CMK (cell line): ENCODE measurements around the gene PPP1R14C.
"Not testable (repeated sequence)": the region's sequence is repeated elsewhere in the genome, so short reads cannot be mapped to it uniquely, and the experiment has no call there.

Experiments
- DNase-seq: peaks from one replicate; pipeline ENCODE4 v3.0.0-alpha.2; 2010; ENCODE audit warnings: low read depth

The PPP1R14C gene

DNA sequence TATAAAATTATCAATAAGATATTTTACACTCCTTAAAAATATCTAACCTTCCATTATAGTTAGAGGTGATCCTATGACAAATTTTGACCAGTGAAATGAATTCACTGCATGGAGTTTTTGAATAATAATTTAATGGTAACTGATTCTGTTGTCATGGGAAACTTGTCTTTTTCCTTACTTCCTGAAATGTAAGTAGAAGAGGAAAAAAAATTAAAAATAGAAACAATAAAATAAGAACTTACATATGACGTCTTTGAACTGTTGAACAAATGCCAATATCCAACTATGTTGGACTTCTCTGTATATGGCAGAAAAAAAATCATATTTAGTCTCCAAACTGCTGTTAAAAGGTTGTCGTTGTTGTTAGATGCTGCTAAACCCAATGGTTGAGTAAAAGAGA is 26.3 kb downstream of the PPP1R14C start:
- DNase-seq = no peak

DNA sequence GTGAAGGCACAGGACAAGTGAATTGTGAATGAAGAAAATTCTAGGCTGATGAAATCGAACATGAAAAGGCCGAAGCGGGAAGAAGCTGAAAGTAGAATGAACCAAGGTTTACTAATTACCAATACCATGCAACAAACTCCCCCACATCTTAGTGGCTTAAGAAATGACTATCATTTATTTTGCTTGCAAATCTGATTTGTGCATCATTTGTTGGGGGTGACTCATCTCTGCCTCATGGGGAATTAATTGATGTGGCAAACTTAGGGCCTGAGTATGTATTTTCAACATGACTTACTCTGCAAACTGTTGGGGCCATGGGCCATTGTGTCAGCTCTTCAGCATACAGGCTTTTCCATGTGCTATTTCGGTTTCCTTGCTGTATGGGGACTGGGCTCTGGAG is 26.8 kb downstream of the PPP1R14C start:
- no peak for DNase-seq

- DNase-seq = no peak
Observed at GRCh38 chr6:150172929-150173328, 30.1 kb downstream of the PPP1R14C start.

DNA sequence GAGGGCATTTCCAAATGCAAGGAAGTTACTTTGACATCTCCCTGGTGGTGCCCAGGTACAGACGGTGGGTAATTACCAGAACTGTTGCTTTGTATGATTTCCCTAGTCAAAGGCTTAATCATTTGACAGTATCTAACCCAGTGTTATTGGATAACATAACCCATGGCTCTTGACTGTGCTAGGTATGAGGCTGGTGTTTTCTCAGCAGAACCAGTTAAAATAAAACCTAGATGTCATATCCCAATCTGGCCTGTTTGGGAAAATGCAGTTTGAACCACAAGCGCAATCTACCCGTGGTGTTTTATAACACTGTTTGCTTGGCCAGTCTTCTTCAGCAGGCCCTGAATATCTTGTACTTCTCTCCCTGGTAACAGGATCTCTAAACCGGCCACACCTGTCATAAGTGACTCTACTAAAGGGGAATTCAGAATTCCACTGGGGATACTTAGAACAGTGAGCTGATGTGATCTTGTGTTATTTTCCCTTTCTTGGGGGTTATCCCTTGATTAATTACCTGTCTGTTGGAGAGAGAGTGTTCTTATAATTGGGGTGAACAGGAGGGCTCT is 32.8 kb downstream of the PPP1R14C start:
- DNase-seq = no peak

GRCh38 chr6:150176152-150176551 is 33.3 kb downstream of the PPP1R14C start:
- DNase-seq = no peak

DNA sequence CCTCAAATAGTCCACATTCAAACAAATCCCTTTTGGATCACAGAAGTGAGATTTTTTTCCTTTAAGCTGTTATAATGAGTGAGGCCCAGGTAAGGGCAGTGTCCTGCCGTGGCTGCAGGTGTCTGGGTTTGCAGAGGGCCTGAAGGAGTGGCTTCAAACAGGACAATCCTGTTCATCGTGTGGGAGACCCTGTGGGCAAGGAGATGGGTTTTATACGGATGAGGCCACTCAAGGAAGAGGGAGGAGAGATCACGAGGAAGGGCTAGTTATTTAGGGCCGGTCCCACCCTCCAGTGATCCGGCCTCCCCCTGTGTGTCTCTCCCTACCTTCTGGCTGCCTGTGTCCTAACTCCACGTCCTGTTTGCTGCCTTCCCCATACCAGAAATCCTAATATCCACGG is 33.8 kb downstream of the PPP1R14C start:
- DNase-seq = no peak

DNA sequence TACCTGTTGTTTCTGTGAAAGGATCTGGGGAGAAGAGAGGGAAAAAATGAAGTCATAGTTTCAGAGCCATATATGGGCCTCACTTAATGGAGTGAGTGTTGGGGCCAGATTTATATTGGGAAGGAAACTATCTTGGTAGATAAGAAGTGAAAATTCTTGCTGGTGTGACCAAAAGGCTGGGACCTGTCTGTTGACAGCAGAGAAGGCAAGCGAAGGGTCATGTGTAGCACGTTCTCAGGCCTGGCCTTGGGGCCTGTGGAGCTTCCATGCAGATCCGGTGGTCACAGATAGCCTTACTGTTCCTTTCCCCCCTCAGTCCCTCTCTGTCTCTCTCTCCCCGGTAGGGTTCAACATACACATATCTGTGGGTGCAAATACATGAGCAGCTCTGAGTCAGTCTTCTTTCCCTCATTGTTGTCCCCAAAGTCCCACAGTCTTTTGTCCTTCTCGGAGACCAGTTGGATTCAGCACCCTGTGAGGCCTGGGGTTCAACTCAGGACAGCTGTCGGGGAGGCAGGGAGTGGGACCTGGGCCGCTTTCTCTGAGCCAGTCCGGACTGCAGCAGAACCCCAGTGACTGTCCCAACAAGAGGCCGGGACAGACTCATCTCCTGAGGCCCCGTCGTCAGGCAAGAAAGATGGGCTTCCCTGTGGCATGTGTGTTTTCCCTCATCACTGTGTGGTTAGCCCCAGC is 34.6 kb downstream of the PPP1R14C start:
- no peak for DNase-seq

DNA sequence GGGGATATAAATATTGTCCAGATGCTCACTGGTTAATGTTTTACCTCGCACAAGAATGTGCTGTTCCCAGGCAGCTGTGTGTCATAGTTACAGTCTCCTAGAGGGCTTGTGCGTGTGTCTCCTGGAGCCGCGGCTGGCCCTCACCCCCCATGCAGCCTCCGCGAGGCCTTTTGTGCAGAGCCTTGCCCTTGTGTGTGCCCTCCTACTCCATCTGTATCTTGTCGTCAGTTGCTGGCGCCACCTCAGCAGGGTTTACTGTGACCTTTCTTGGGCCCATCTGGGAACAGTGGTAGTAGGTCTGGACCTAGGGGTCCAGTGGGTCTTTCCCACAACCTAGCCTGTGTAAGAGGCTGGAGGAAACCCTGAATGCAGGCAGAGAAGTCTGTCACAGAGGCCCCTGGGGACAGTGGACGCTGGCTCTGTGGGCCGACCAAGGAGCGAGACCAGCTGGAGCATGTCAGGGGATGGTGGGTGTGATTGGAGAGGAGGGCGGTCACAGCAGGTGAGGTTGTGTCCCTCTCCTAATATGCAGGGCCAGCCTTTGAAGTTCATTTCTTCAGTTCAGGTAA is 35.2 kb downstream of the PPP1R14C start:
- DNase-seq = no peak

- no peak for DNase-seq
Observed at GRCh38 chr6:150179030-150179429, 36.2 kb downstream of the PPP1R14C start.

GRCh38 chr6:150179907-150180424 is 37.1 kb downstream of the PPP1R14C start:
- DNase-seq = not testable (repeated sequence)

GRCh38 chr6:150180517-150180916 is 37.7 kb downstream of the PPP1R14C start:
- no peak for DNase-seq

DNA sequence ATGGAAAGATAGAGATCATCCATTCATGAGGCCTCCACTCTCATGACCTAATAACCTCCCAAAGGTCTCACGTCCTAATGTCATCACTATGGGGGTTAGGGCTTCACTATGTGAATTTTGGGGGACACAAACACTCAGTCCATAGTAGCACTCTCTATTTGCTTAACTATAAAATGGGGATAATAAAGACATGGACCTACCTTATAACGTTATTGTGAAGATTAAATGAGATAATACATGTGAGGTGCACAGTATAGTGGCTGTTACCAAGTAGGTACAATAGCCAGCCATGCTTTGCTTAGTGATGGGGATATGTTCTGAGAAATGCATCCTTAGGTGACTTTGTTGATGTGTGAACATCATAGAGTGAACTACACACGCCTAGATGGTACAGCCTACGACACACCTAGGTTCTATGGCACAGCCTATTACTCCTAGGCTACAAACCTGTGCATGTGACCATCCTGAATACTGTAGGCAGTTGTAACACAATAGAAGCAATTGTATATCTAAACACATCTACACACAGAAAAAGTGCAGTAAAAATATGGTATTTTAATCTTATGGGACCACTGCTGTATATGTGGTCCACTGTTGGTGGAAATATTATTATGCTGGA is 39.7 kb downstream of the PPP1R14C start:
- no peak for DNase-seq

GRCh38 chr6:150183105-150183504 is 40.3 kb downstream of the PPP1R14C start:
- DNase-seq = no peak

DNA sequence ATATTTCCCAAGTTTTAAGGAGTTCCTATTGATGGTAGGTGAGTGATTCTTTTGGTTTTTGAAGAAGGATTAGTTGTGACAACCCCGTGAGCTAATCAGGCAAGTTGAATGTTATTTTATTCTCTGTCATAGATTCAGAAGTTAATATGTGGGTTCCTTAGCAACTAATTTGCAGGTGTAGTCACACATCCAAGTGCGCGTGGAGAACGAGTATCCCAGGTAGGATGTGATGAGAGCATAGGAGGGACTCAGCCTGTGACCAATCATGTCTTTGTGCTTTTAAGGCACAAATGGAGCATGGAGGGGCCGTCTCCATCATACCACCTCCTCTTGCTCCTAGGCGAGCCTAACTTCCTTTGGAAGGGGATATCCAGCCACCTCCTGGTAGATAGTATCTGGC is 41.1 kb downstream of the PPP1R14C start:
- no peak for DNase-seq

DNA sequence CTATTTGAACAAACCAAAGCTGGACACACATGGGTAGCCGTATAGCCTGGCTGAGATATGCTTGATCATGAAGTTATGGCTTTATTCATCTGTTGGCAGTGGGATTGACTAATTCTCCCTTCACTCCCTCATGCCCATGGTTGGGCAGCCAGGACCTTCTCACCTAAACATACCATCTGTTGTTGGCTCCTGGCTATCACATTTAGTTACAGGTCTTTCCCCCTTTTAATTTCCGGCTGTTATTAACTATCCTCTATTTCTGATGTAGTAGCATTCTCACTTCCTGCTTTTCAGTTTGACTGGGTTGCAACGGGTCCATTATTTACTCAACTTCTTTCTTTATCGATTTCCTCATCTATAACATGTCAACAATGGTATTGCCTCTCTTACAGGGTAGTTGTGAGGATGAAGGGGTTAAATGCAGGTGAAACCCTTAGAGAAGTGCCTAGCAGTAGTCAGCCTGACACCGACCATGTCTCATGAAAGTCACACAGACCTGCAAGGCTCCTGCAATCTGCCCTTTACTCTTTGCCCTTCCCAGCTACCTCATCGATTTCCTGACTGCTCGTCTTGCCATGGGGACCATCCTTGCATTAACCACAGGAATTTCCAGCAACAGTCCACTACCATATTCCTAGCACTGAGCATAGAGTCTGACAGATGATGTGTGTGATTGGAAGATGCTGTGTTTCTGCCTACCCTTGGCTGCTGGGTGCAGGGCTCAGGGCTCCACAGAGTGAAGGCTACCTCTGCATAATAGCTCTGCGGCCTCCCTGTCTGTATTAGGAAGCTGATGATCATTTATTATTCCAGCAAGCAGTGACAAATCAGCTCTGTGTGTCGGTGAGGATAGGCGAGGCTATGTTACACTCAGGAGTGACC is 42.2 kb downstream of the PPP1R14C start:
- no peak for DNase-seq

GRCh38 chr6:150185732-150186117 is 42.9 kb downstream of the PPP1R14C start:
- no peak for DNase-seq

- DNase-seq = no peak
Observed at GRCh38 chr6:150186129-150186898, 43.5 kb downstream of the PPP1R14C start.

- DNase-seq = not testable (repeated sequence)
Observed at GRCh38 chr6:150187433-150187832, 44.6 kb downstream of the PPP1R14C start.

GRCh38 chr6:150189122-150189521 is 46.3 kb downstream of the PPP1R14C start:
- DNase-seq = no peak

DNA sequence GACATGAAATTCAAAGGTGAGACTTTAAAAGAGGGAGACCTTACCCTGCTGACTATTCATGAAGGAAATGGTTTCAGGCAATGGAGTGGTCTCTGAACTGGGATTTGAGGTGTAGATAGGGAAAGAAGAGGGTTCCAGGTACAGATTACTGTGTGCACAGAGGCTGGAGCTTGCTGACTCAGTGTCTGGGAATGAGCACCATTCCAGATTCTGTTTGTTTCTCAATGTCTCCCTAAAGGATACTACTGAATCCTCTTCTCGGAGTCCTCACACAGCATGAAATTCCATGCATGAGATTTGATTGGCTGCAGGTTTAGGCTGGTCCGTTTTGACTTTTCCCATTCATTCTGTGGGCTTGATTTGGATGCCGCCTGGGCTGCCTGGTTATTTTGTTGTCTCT is 49.0 kb downstream of the PPP1R14C start:
- DNase-seq = no peak

GRCh38 chr6:150194195-150194594 is 51.4 kb downstream of the PPP1R14C start:
- no peak for DNase-seq
